Measurements from ENCODE around the gene LSG1.

DNA sequence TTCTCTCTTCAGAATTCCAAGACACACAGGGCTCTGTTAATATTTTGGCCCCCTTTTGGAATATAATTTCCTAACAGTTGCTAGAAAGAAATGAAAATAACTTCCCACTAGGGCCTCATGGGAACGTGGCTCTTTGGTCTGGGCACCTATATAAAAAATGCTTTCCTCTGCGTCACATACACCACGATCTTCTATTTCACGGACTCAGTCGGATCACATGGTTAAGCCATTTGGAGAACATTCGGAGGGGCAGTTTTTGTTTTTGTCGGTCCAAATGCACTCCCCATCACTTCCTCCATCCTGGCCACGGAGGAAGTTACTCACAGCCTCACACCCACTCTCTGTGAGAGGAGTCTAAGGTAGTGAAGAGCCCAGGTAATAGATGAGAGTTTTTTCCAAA, 59.8 kb downstream of the LSG1 start:
- TF ChIP-seq, protein P1, sequence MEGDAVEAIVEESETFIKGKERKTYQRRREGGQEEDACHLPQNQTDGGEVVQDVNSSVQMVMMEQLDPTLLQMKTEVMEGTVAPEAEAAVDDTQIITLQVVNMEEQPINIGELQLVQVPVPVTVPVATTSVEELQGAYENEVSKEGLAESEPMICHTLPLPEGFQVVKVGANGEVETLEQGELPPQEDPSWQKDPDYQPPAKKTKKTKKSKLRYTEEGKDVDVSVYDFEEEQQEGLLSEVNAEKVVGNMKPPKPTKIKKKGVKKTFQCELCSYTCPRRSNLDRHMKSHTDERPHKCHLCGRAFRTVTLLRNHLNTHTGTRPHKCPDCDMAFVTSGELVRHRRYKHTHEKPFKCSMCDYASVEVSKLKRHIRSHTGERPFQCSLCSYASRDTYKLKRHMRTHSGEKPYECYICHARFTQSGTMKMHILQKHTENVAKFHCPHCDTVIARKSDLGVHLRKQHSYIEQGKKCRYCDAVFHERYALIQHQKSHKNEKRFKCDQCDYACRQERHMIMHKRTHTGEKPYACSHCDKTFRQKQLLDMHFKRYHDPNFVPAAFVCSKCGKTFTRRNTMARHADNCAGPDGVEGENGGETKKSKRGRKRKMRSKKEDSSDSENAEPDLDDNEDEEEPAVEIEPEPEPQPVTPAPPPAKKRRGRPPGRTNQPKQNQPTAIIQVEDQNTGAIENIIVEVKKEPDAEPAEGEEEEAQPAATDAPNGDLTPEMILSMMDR (IDR thresholded peaks at IDR 0.05) = no peak
- TF ChIP-seq EZH2 (IDR thresholded peaks at IDR 0.05) (no peak), EZH2phosphoT487 (IDR thresholded peaks at IDR 0.05) (no peak)

All from neural progenitor cell (in vitro differentiated cells).